Muscle of back (tissue), 11 donors: Measurements from ENCODE around the gene SMARCC1. TPM values are rescaled to one million over a fixed set of nuclear protein-coding genes. Genes with fewer than 3 reads are reported as not detected.

Experiments
- DNase-seq, 3 donors: peaks; one replicate each; pipeline versions ENCODE4 v3.0.0 to v3.0.0-alpha.2; 2013
- polyA plus RNA-seq, 10 donors: library from polyadenylated mRNA; unstranded; fragments of 120-200 nt; gene quantifications; one replicate each; pipeline ENCODE4 v1.2.1, GENCODE V29; 2013; ENCODE audit not compliant: insufficient read length in 10 of 10

The SMARCC1 gene
- polyA plus RNA-seq, 10 donors = 46.5 to 78.4 (median 58.4) TPM

- no peak for DNase-seq
These were observed 145.5 kb downstream of the SMARCC1 start for GRCh38 chr3:47636225-47636624.

GRCh38 chr3:47635536-47635935 is 146.2 kb downstream of the SMARCC1 start:
- no peak for DNase-seq

GRCh38 chr3:47634996-47635395 is 146.7 kb downstream of the SMARCC1 start:
- no peak for DNase-seq

GRCh38 chr3:47630810-47631209 is 150.9 kb downstream of the SMARCC1 start:
- no peak for DNase-seq

- DNase-seq = no peak
These were observed 151.9 kb downstream of the SMARCC1 start for GRCh38 chr3:47629770-47630169.

- DNase-seq = no peak
These were observed 153.3 kb downstream of the SMARCC1 start for GRCh38 chr3:47628426-47628825.

- no peak for DNase-seq
These were observed 158.8 kb downstream of the SMARCC1 start for GRCh38 chr3:47622671-47623461.

- DNase-seq = peak in 1 of 3 donors; percentile 8
These were observed 164.3 kb downstream of the SMARCC1 start for GRCh38 chr3:47617086-47618010.

- no peak for DNase-seq
These were observed 166.9 kb downstream of the SMARCC1 start for GRCh38 chr3:47614788-47615187.

GRCh38 chr3:47613722-47614121 is 168.0 kb downstream of the SMARCC1 start:
- peak in 1 of 3 donors; percentile 17 for DNase-seq

- DNase-seq = no peak
These were observed 168.8 kb downstream of the SMARCC1 start for GRCh38 chr3:47612879-47613278.

- DNase-seq = peak in 2 of 3 donors; percentile 34 to 68
These were observed 169.5 kb downstream of the SMARCC1 start for GRCh38 chr3:47612178-47612577.

GRCh38 chr3:47611576-47611975 is 170.1 kb downstream of the SMARCC1 start:
- DNase-seq = peak in 2 of 3 donors; percentile 12 to 17

GRCh38 chr3:47610583-47610982 is 171.1 kb downstream of the SMARCC1 start:
- no peak for DNase-seq

GRCh38 chr3:47607335-47607734 is 174.4 kb downstream of the SMARCC1 start:
- no peak for DNase-seq

- DNase-seq = no peak
These were observed 175.5 kb downstream of the SMARCC1 start for GRCh38 chr3:47606165-47606564.

GRCh38 chr3:47605652-47606051 is 176.0 kb downstream of the SMARCC1 start:
- DNase-seq = no peak

GRCh38 chr3:47604145-47604544 is 177.5 kb downstream of the SMARCC1 start:
- no peak for DNase-seq

- DNase-seq = no peak
These were observed 178.4 kb downstream of the SMARCC1 start for GRCh38 chr3:47603332-47603731.

GRCh38 chr3:47601281-47601680 is 180.4 kb downstream of the SMARCC1 start:
- peak in 1 of 3 donors; percentile 30 for DNase-seq

- DNase-seq = no peak
These were observed 186.9 kb downstream of the SMARCC1 start for GRCh38 chr3:47594792-47595191.

- DNase-seq = no peak
These were observed 189.5 kb downstream of the SMARCC1 start for GRCh38 chr3:47592066-47592795.
